OCI-LY3 (cell line): ENCODE data around the gene SERPINE3.

Experiments used
- H2AFZ ChIP-seq: fragments of 200-600, 300-600 bp; shearing (Covaris generic); 2 replicates; pipeline ENCODE4 v1.6.0; 2014; ENCODE audit warnings: antibody characterized with exemption, low read depth, low read length
- H3K27ac ChIP-seq: fragments of 200-600, 300-600 bp; sonication (generic); 2 replicates; pipeline ENCODE4 v1.5.1; 2014; ENCODE audit warnings: mild to moderate bottlenecking, low read length, moderate library complexity, mixed read lengths
- H3K27me3 ChIP-seq: fragments of 200-600, 300-600 bp; sonication (generic); 2 replicates; pipeline ENCODE4 v1.6.1; 2014; ENCODE audit warnings: low read depth, low read length, mixed read lengths
- H3K36me3 ChIP-seq: fragments of 200-600, 300-600 bp; sonication (generic); replicated peaks from 2 replicates; pipeline ENCODE3; 2014; ENCODE audit warnings: low read depth, low read length, mixed read lengths
- H3K4me1 ChIP-seq: fragments of 300-600, 200-600 bp; sonication (generic); 2 replicates; pipeline ENCODE4 v1.6.1; 2014; ENCODE audit warnings: low read length, mixed read lengths
- H3K4me2 ChIP-seq: fragments of 200-600, 300-600 bp; sonication (generic); 2 replicates; pipeline ENCODE4 v1.6.1; 2014; ENCODE audit warnings: low read length, mixed read lengths
- H3K4me3 ChIP-seq: fragments of 300-600, 200-600 bp; sonication (generic); 2 replicates; pipeline ENCODE4 v1.5.1; 2014; ENCODE audit warnings: antibody characterized with exemption, mild to moderate bottlenecking, low read length, moderate library complexity
- H3K79me2 ChIP-seq: fragments of 300-600, 200-600 bp; shearing (Covaris generic); 2 replicates; pipeline ENCODE4 v1.6.1; 2014; ENCODE audit warnings: mild to moderate bottlenecking, low read length, mixed read lengths
- H3K9ac ChIP-seq: fragments of 300-600, 200-600 bp; shearing (Covaris generic); 2 replicates; pipeline ENCODE4 v1.6.0; 2014; ENCODE audit warnings: mild to moderate bottlenecking, low read length, moderate library complexity
- H3K9me3 ChIP-seq: fragments of 200-600, 300-600 bp; shearing (Covaris generic); 2 replicates; pipeline ENCODE4 v1.6.1; 2014; ENCODE audit warnings: low read length, mixed read lengths; ENCODE audit not compliant: insufficient read depth
- H4K20me1 ChIP-seq: fragments of 200-600, 300-600 bp; sonication (generic); 2 replicates; pipeline ENCODE4 v1.6.1; 2016; ENCODE audit warnings: low read length, mixed read lengths; ENCODE audit not compliant: insufficient read depth
- CTCF ChIP-seq: fragments of 200-600, 300-600 bp; sonication (generic); IDR thresholded peaks from 2 replicates; pipeline ENCODE4 v1.5.1; 2014; ENCODE audit warnings: antibody characterized with exemption, low read length, low read depth
- EZH2phosphoT487 ChIP-seq: fragments of 200-600 bp; shearing (Covaris generic); IDR thresholded peaks from 2 replicates; pipeline ENCODE4 v1.6.1; 2018; ENCODE audit warnings: antibody characterized with exemption, mixed run types, low read depth

Gene SERPINE3

DNA sequence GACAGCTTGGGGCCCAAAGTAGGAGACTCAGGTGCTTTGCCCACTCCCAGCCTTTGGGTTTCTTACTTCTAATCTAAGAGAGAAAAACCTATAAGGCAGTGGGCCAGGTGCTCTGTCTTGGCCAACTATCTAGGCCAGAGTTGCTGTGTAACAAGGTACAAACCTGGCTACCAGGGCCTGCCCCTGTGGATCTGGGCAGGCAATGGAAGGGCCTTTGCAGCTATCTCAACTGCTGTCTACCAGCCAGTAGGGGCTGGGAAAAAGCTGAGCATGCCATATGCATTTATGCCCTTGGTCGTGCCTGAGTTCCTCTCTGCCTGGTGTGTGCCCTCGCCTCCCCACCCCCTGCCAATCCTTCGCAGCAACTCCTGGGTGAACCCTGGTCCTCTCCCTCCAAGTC, 16.7 kb upstream of the SERPINE3 start:
- Histone ChIP-seq H3K27ac (no peak overlapping the region), H4K20me1 (no peaks in the 10 kb centered on the region), H3K27me3 (no peaks in the 10 kb centered on the region), H3K4me1 (no peaks in the 10 kb centered on the region), H3K4me3 (no peak overlapping the region), H3K79me2 (no peaks in the 10 kb centered on the region), H3K36me3 (no peaks in the 10 kb centered on the region), H3K4me2 (no peak overlapping the region), H3K9ac (no peak overlapping the region), H3K9me3 (no peaks in the 10 kb centered on the region), H2AFZ (no peak overlapping the region)
- TF ChIP-seq CTCF = no peak
- no peak for TF ChIP-seq EZH2phosphoT487

- no peaks in the 10 kb centered on the region for H3K36me3 ChIP-seq
- H3K4me3 ChIP-seq = no peak overlapping the region
- H3K4me2 ChIP-seq = no peak overlapping the region
- no peaks in the 10 kb centered on the region for H3K27me3 ChIP-seq
- no peak for TF ChIP-seq EZH2phosphoT487
- no peak for TF ChIP-seq CTCF
- H3K27ac ChIP-seq = no peak overlapping the region
- H3K4me1 ChIP-seq = no peaks in the 10 kb centered on the region
- no peak overlapping the region for H2AFZ ChIP-seq
- H3K9ac ChIP-seq = no peak overlapping the region
- no peaks in the 10 kb centered on the region for H3K9me3 ChIP-seq
- H3K79me2 ChIP-seq = no peaks in the 10 kb centered on the region
- H4K20me1 ChIP-seq = no peaks in the 10 kb centered on the region
These were observed 15.5 kb upstream of the SERPINE3 start for GRCh38 chr13:51323824-51324511.

DNA sequence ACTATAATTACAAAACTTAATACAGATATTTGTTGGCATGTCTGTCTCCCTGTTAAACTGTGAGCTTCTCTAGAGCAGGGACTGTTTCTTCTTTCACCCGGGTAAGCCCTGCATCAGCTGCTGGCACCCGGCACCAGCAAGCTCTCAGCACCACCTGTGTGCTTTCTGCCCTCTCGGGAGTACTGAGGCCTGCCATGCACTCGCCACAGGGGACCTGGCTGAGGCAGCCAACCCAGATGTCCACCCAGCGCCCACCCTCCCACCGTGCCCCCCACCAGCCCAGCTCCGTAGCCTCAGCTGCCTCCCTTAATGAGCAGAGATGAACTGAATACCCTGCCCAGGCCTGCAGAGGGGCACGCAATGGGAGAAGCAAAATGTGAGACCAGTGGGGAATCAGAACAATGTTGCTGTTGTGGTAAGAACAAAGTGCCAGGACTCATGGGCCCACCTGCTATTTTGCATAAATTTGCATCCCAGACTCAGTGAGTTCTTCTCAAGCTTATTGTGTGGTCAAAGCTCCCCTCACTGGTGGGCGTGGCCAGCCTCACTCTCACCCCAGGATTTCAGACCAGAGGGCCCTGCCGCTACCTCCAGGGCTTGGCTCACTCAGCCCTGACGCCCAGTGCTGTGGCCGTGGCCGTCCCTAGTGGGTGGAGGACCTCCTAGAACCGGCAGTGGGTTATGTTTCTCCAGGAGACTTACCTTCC, 14.6 kb upstream of the SERPINE3 start:
- Histone ChIP-seq H3K9me3 (no peaks in the 10 kb centered on the region), H3K4me1 (no peaks in the 10 kb centered on the region), H3K4me2 (no peak overlapping the region), H3K27me3 (no peaks in the 10 kb centered on the region), H3K36me3 (no peaks in the 10 kb centered on the region), H3K79me2 (no peaks in the 10 kb centered on the region), H4K20me1 (no peaks in the 10 kb centered on the region), H3K4me3 (no peak overlapping the region), H3K27ac (no peak overlapping the region), H3K9ac (no peak overlapping the region), H2AFZ (no peak overlapping the region)
- TF ChIP-seq CTCF (no peak), EZH2phosphoT487 (no peak)

DNA sequence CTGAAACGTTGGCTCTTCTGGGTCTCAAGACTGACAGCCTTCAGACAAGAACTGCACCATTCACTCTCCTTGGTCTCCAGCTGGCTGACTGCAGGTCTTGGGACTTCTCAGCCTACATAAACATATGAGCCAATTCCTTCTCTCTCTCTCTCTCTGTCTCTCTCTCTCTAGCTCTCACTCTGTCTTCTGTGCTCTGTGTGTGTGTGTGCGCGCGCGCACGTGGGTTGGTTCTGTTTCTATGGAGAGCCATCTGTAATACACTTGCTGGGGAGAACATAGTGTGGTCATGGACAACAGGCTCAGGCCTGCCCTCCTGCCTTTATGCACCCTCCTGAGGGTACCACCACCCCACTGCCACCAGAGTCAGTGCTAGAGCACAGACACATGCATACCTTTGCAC, 13.7 kb upstream of the SERPINE3 start:
- Histone ChIP-seq H3K27ac (no peak overlapping the region), H3K9ac (no peak overlapping the region), H3K9me3 (no peaks in the 10 kb centered on the region), H2AFZ (no peak overlapping the region), H3K4me1 (peaks cover 6% of the 10 kb centered on the region), H3K4me2 (no peak overlapping the region), H4K20me1 (no peaks in the 10 kb centered on the region), H3K36me3 (no peaks in the 10 kb centered on the region), H3K4me3 (no peak overlapping the region), H3K79me2 (no peaks in the 10 kb centered on the region), H3K27me3 (no peaks in the 10 kb centered on the region)
- no peak for TF ChIP-seq EZH2phosphoT487
- no peak for TF ChIP-seq CTCF
